ENCODE data around the gene ETS1. TPM values are rescaled to one million over a fixed set of nuclear protein-coding genes. Genes with fewer than 3 reads are reported as not detected.
A peak's percentile ranks its signal among the peaks of the same experiment; 100 is the strongest.

The ETS1 gene
- total RNA-seq, 1 experiment from 2014 or later: 29.9 TPM

- no peak overlapping the region for H3K4ac ChIP-seq (ENCODE audit: low read depth, low read length)
- H3K9me3 Mint-ChIP-seq: no peaks in the 10 kb centered on the region
- H3K27me3 Mint-ChIP-seq (ENCODE audit: low read depth): no peaks in the 10 kb centered on the region
- H2AK5ac ChIP-seq (ENCODE audit: insufficient read length, low read length): no peak overlapping the region
- H2BK120ac ChIP-seq (ENCODE audit: low read depth, low read length, poor library complexity, severe bottlenecking): no peak overlapping the region
- no peaks in the 10 kb centered on the region for H3K23me2 ChIP-seq (ENCODE audit: insufficient read length, low read depth, low read length, poor library complexity, severe bottlenecking)
- WGBS (ENCODE audit: extremely low coverage, insufficient read length, low lambda C conversion rate): no CpG with 5 or more reads among the region's 4 CpGs
- H3K56ac ChIP-seq (ENCODE audit: insufficient read length, low read depth, low read length): no peak overlapping the region
- peaks cover 0 to 14% (median 0%) of the 10 kb centered on the region in 3 experiments; a peak in 2 of 7 replicates for H3K36me3 Mint-ChIP-seq (ENCODE audit: insufficient read depth in 1 of 3, low read depth in 3 of 3)
- H3K9ac ChIP-seq (ENCODE audit: extremely low read depth, insufficient read length, low read length): no peak overlapping the region
- H3K4me1 ChIP-seq (ENCODE audit: insufficient read depth, low read length): no peaks in the 10 kb centered on the region
- peaks cover 3% of the 10 kb centered on the region for H3K79me1 ChIP-seq (ENCODE audit: insufficient read depth, low read depth, low read length, poor library complexity, severe bottlenecking)
- H2BK20ac ChIP-seq (ENCODE audit: low read depth, low read length, poor library complexity, severe bottlenecking): no peak overlapping the region
- no peak overlapping the region for H2AFZ ChIP-seq (ENCODE audit: low read length)
- no peak overlapping the region for H3T11ph ChIP-seq (ENCODE audit: low read length)
- no peak overlapping the region for H3K4me2 ChIP-seq (ENCODE audit: insufficient read depth, insufficient read length, low read length)
- H4K20me1 ChIP-seq (ENCODE audit: control insufficient read depth, insufficient read depth, insufficient read length): no peaks in the 10 kb centered on the region
- H3K4me1 Mint-ChIP-seq: peaks cover 14 to 15% of the 10 kb centered on the region in 2 experiments
- H3K27me3 ChIP-seq (ENCODE audit: insufficient read depth, low read length): no peaks in the 10 kb centered on the region
- peak overlapping the region in 1 of 3 experiments; percentile 75; a peak in 2 of 7 replicates for H3K27ac Mint-ChIP-seq
- H3K9me3 ChIP-seq (ENCODE audit: control insufficient read depth, low read depth, low read length): no peaks in the 10 kb centered on the region
- no peak overlapping the region for H3K23ac ChIP-seq (ENCODE audit: insufficient read length, low read depth, low read length)
- no peak overlapping the region for H2BK5ac ChIP-seq (ENCODE audit: insufficient read length, low read length)
- H3K4me3 Mint-ChIP-seq: no peak overlapping the region
- H2BK15ac ChIP-seq (ENCODE audit: low read depth, low read length): no peak overlapping the region
- TF ChIP-seq, protein P1, sequence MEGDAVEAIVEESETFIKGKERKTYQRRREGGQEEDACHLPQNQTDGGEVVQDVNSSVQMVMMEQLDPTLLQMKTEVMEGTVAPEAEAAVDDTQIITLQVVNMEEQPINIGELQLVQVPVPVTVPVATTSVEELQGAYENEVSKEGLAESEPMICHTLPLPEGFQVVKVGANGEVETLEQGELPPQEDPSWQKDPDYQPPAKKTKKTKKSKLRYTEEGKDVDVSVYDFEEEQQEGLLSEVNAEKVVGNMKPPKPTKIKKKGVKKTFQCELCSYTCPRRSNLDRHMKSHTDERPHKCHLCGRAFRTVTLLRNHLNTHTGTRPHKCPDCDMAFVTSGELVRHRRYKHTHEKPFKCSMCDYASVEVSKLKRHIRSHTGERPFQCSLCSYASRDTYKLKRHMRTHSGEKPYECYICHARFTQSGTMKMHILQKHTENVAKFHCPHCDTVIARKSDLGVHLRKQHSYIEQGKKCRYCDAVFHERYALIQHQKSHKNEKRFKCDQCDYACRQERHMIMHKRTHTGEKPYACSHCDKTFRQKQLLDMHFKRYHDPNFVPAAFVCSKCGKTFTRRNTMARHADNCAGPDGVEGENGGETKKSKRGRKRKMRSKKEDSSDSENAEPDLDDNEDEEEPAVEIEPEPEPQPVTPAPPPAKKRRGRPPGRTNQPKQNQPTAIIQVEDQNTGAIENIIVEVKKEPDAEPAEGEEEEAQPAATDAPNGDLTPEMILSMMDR (conservative IDR thresholded peaks at IDR 0.05): no peak
- H4K5ac ChIP-seq (ENCODE audit: insufficient read length, low read depth, low read length): no peak overlapping the region
- H4K91ac ChIP-seq (ENCODE audit: insufficient read length, low read depth, low read length): no peak overlapping the region
- no peak overlapping the region for H2BK12ac ChIP-seq (ENCODE audit: insufficient read length, low read depth, low read length)
- H3K14ac ChIP-seq (ENCODE audit: insufficient read depth, low read length): no peak overlapping the region
- DNase-seq: no peak
- no peak overlapping the region for H3K18ac ChIP-seq (ENCODE audit: insufficient read length, low read depth, low read length)
- no peak overlapping the region for H4K8ac ChIP-seq (replicated peaks; ENCODE audit: insufficient read length, low read depth, low read length)
- no peaks in the 10 kb centered on the region for H3K79me2 ChIP-seq (ENCODE audit: insufficient read depth, low read length)
- no peak overlapping the region for H3K27ac ChIP-seq (ENCODE audit: insufficient read length, low read depth, low read length)
Measured at GRCh38 chr11:128473636-128474035, 113.7 kb downstream of the ETS1 start.

Measured in H9 (cell line).